Activated B cell treated with CpG ODN at 0.5 μM for 24 hours (primary cell): ENCODE results near the gene CEP164. TPM values are rescaled to one million over a fixed set of nuclear protein-coding genes. Genes with fewer than 3 reads are reported as not detected.

ENCODE experiments used
- ATAC-seq: fragments of 200-7000 bp; cut with Tn5 transposase; one replicate; pipeline ENCODE4 v1.10.0; 2021; ENCODE audit warnings: low read depth, mild to moderate bottlenecking, moderate library complexity
- CTCF ChIA-PET: fragments of 350-600 bp; sonication (Branson Sonifier 250); formaldehyde crosslinking; loops from one replicate; lab custom pipeline; 2021; ENCODE audit warnings: antibody characterized with exemption; lab: Charles Lee
- POLR2A ChIA-PET: fragments of 350-600 bp; sonication (Branson Sonifier 250); formaldehyde crosslinking; loops from one replicate; lab custom pipeline; 2021; ENCODE audit warnings: antibody characterized with exemption; lab: Charles Lee
- DNase-seq: peaks from one replicate; pipeline ENCODE4 v3.0.0; 2022
- H3K27ac Mint-ChIP-seq: one replicate; pipeline ENCODE4 v1.8.0; 2020; ENCODE audit warnings: mixed read lengths
- H3K27me3 Mint-ChIP-seq: one replicate; pipeline ENCODE4 v1.8.0; 2021; ENCODE audit warnings: mixed read lengths
- H3K36me3 Mint-ChIP-seq: one replicate; pipeline ENCODE4 v1.8.0; 2021; ENCODE audit warnings: low read depth, mixed read lengths
- H3K4me1 Mint-ChIP-seq: one replicate; pipeline ENCODE4 v1.8.0; 2021; ENCODE audit warnings: mixed read lengths
- H3K4me3 Mint-ChIP-seq: one replicate; pipeline ENCODE4 v1.8.0; 2020; ENCODE audit warnings: mild to moderate bottlenecking, mixed read lengths
- H3K9me3 Mint-ChIP-seq: one replicate; pipeline ENCODE4 v1.8.0; 2020; ENCODE audit warnings: mixed read lengths
- intact Hi-C: fragments of 100-400 bp; cut with micrococcal nuclease; formaldehyde crosslinking; loops from one replicate; pipeline ENCODE4 v1.15.1; 2024
- total RNA-seq: library from RNA; stranded (reverse); gene quantifications from 2 replicates; pipeline ENCODE4 v1.2.3, GENCODE V29; 2022
- TF ChIP-seq, protein P1 (sequence below): fragments of 200-600 bp; IDR thresholded peaks from one replicate; pipeline ENCODE4 v1.8.0; 2022; ENCODE audit warnings: antibody characterized with exemption, mild to moderate bottlenecking

The CEP164 gene
- total RNA-seq, 1 donor from 2014 or later = 50.9 TPM

DNA sequence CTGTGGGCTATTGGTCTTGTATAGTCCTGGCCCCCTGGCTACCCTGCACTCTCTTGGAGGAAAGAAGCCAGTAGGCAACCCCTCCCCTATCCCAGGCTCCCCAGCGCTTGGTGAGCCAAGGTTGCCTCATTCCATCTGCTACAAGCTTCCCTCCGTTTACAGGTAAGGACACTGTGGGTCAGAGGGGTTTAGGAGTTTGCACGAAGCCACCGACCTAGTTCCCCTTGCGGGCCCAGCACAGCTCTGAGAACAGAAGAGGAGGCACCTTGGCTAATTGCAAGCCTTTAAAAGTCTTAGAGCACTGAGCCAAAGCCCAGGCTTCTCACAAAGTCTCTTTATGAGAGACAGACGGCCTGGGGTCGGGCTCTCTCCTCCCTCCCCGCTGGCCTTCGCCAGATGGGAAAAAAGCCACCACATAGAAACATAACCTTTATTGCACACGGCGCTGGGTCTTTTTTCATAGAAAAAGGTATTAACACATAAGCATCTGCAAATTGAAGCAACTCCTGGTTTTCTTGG is 99.8 kb downstream of the CEP164 start:
- intact Hi-C loops = loop anchor here (2.0 to 5.0 kb wide), 2 partner anchors 625 to 745 kb away; no protein-coding TSS in a partner anchor
- CTCF ChIA-PET = interaction anchor here (1.4 to 3.2 kb wide), 4 partner anchors 380 to 519 kb away, joined by 4 to 31 read pairs (median 20); no protein-coding TSS in a partner anchor
- no peak for ATAC-seq
- H3K36me3 Mint-ChIP-seq = no peaks in the 10 kb centered on the region
- POLR2A ChIA-PET = no interaction called here
- H3K27me3 Mint-ChIP-seq = peaks cover 7% of the 10 kb centered on the region
- H3K9me3 Mint-ChIP-seq = no peaks in the 10 kb centered on the region
- TF ChIP-seq, protein P1, sequence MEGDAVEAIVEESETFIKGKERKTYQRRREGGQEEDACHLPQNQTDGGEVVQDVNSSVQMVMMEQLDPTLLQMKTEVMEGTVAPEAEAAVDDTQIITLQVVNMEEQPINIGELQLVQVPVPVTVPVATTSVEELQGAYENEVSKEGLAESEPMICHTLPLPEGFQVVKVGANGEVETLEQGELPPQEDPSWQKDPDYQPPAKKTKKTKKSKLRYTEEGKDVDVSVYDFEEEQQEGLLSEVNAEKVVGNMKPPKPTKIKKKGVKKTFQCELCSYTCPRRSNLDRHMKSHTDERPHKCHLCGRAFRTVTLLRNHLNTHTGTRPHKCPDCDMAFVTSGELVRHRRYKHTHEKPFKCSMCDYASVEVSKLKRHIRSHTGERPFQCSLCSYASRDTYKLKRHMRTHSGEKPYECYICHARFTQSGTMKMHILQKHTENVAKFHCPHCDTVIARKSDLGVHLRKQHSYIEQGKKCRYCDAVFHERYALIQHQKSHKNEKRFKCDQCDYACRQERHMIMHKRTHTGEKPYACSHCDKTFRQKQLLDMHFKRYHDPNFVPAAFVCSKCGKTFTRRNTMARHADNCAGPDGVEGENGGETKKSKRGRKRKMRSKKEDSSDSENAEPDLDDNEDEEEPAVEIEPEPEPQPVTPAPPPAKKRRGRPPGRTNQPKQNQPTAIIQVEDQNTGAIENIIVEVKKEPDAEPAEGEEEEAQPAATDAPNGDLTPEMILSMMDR = no peak
- peaks cover 7% of the 10 kb centered on the region for H3K4me1 Mint-ChIP-seq
- no peak overlapping the region for H3K27ac Mint-ChIP-seq
- no peak for DNase-seq
- H3K4me3 Mint-ChIP-seq = no peak overlapping the region

DNA sequence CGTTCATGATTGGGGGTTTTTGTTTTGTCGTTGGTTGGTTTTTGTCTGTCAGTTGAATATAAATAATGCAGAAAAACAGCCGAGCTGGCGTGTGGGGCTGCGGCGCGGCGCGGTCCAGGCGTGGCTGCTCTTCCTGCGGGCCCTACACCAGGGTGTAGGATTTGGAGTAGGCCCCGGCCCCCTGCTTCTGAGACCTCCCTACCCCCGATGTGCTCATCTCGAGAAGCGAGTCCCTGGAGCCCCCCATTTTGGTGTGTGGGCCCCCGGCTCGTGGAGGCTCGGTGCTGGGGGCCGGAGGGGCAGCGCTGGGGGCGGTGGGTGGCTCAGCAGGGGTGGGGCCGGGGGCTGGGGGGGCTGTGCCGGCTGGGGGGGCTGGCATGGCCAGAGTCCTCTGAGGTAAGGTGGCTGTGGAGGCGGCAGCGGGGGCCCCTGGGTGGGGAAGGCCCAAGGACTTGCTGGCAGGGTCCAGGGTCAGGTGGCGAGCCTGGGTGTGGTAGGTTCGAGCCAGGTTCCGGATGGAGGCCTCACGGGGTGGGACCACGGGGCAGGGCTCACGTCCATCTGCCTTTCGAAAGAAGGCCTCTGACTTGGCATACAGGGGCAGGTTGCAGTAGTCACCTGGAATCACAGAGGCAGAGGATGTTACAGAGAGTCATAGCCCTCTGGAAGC is 100.7 kb downstream of the CEP164 start:
- ATAC-seq = no peak
- Mint-ChIP-seq H3K9me3 (no peaks in the 10 kb centered on the region), H3K4me3 (no peak overlapping the region)

DNA sequence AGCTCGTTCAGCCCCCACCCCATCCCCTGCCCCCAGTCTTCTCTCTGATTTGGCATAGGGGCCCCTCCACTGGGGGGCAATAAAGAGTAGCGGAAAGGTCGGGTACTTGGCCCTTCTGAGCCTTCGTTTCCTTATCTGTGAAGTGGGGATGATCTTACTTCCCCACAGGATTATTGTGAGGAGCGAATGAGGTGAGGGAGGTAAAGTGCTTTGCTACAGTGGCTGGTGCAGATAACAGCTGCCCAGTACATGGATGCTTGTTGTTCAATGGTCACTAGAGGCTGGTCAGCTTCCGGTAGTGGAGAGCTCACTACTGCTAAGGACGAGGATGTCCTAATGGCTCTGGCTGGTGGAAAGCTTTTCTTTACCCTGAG is 101.2 kb downstream of the CEP164 start:
- intact Hi-C loops = loop anchor here (5.0 kb wide), 1 partner anchor 743 kb away; no protein-coding TSS in a partner anchor
- Mint-ChIP-seq H3K27me3 (peaks cover 7% of the 10 kb centered on the region), H3K9me3 (no peaks in the 10 kb centered on the region), H3K4me1 (peaks cover 7% of the 10 kb centered on the region), H3K27ac (no peak overlapping the region), H3K36me3 (no peaks in the 10 kb centered on the region), H3K4me3 (no peak overlapping the region)
- ATAC-seq (no peak), DNase-seq (no peak)
- ChIA-PET CTCF (no interaction called here), POLR2A (interaction anchor here (0.7 kb wide), 1 partner anchor 567 kb away, joined by 3 read pairs; no protein-coding TSS in a partner anchor)
- TF ChIP-seq, protein P1 = no peak

More for the DNA sequence above, 100.7 kb downstream of the CEP164 start:
- ChIA-PET POLR2A (interaction anchor here (0.7 kb wide), 1 partner anchor 568 kb away, joined by 3 read pairs; no protein-coding TSS in a partner anchor), CTCF (interaction anchor here (3.2 kb wide), 1 partner anchor 389 kb away, joined by 31 read pairs; no protein-coding TSS in a partner anchor)
- peaks cover 7% of the 10 kb centered on the region for H3K27me3 Mint-ChIP-seq
- DNase-seq = no peak
- TF ChIP-seq, protein P1 = no peak
- no peaks in the 10 kb centered on the region for H3K36me3 Mint-ChIP-seq
- intact Hi-C loops = loop anchor here (5.0 kb wide), 1 partner anchor 744 kb away; no protein-coding TSS in a partner anchor
- H3K27ac Mint-ChIP-seq = no peak overlapping the region
- peaks cover 7% of the 10 kb centered on the region for H3K4me1 Mint-ChIP-seq

DNA sequence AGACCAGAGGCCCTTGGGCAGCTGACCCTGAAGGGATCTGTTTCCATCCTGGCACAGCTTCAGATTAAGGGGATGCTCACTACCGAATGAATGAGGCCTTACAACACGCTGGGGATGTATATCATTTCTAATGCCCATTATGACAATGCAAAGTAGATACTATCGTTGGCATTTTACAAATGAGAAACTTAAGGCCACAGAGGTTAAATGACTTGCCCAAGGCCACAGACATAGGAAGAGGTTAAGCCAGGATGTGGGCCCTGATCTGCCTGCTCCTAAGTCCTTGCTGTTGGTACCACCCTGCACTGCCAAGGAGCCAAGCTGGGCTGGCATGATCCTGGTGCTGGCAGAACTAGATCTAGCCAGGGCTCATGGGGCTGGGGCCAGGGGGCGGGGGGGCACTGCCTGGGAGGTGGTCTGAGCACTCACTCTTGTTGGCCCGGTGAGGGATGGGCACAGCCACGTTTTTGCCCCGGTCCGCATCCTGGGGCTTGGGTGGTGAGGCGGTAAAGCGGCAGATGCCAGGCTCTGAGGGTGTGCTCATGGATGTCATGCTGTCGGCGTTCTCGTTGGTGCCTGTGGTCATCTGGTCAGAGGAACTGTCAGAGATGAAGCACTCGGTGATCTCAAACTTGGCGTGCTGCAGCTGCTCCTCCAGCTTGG is 102.8 kb downstream of the CEP164 start:
- H3K4me1 Mint-ChIP-seq = peaks cover 7% of the 10 kb centered on the region

More for the DNA sequence above, 102.8 kb downstream of the CEP164 start:
- Mint-ChIP-seq H3K27ac (no peak overlapping the region), H3K27me3 (peaks cover 7% of the 10 kb centered on the region), H3K4me3 (no peak overlapping the region), H3K9me3 (no peaks in the 10 kb centered on the region), H3K36me3 (no peaks in the 10 kb centered on the region)
- ATAC-seq (no peak), DNase-seq (no peak)
- POLR2A ChIA-PET = no interaction called here
- TF ChIP-seq, protein P1 = no peak
- intact Hi-C loops = no loop called here
- CTCF ChIA-PET = no interaction called here
